Measurements from ENCODE around the gene DENND2C. TPM values are rescaled to one million over a fixed set of nuclear protein-coding genes. Genes with fewer than 3 reads are reported as not detected.

The DENND2C gene
- total and polyA plus RNA-seq, 7 experiments from 2014 or later: 0.27 to 1.6 (median 0.89) TPM

Other genes starting within 250 kb of the DENND2C start
- 10 to 100 TPM; 43.8 to 57.6 (median 51.1) TPM for gene TRIM33, start 158.8 kb downstream of the DENND2C start, total RNA-seq
- gene TRIM33, start 158.8 kb downstream of the DENND2C start, polyA plus RNA-seq: 10 to 100 TPM; 28.7 to 45.4 TPM
- gene BCAS2, start 88.4 kb downstream of the DENND2C start, total RNA-seq: 10 to 100 TPM; 32.3 to 87.1 (median 46.0) TPM
- 100 to 1,000 TPM in 1 of 2 donors, 10 to 100 TPM in 1; 99.6 to 111 TPM for gene BCAS2, start 88.4 kb downstream of the DENND2C start, polyA plus RNA-seq
- gene AMPD1, start 25.5 kb upstream of the DENND2C start, total RNA-seq: not detected
- gene AMPD1, start 25.5 kb upstream of the DENND2C start, polyA plus RNA-seq: not detected
- gene NRAS, start 46.7 kb upstream of the DENND2C start, total RNA-seq: 10 to 100 TPM; 22.3 to 56.0 (median 25.0) TPM
- 10 to 100 TPM; 15.7 to 23.4 TPM for gene NRAS, start 46.7 kb upstream of the DENND2C start, polyA plus RNA-seq
- gene CSDE1, start 87.9 kb upstream of the DENND2C start, total RNA-seq: 100 to 1,000 TPM; 378 to 638 (median 561) TPM
- gene CSDE1, start 87.9 kb upstream of the DENND2C start, polyA plus RNA-seq: 100 to 1,000 TPM; 354 to 409 TPM
- gene SIKE1, start 110.6 kb upstream of the DENND2C start, total RNA-seq: 10 to 100 TPM; 43.4 to 69.4 (median 61.2) TPM
- gene SIKE1, start 110.6 kb upstream of the DENND2C start, polyA plus RNA-seq: 10 to 100 TPM; 32.7 to 50.7 TPM
- gene SYCP1, start 184.8 kb upstream of the DENND2C start, total RNA-seq: not detected
- gene SYCP1, start 184.8 kb upstream of the DENND2C start, polyA plus RNA-seq: not detected